Large intestine (tissue), 3 donors: ENCODE measurements around the gene SRGAP3. TPM values are rescaled to one million over a fixed set of nuclear protein-coding genes. Genes with fewer than 3 reads are reported as not detected.

Experiments
- DNase-seq, 2 donors: peaks; one replicate each; pipeline versions ENCODE4 v3.0.0 to v3.0.0-alpha.2; 2013
- H3K27ac ChIP-seq: one replicate; pipeline ENCODE4 v1.5.1; 2013; ENCODE audit warnings: low read length
- H3K27me3 ChIP-seq: 2 replicates; pipeline ENCODE4 v1.6.1; 2013; ENCODE audit warnings: low read length; ENCODE audit not compliant: control insufficient read depth, insufficient read depth
- H3K36me3 ChIP-seq: 2 replicates; pipeline ENCODE4 v1.6.1; 2013; ENCODE audit warnings: low read length; ENCODE audit not compliant: control insufficient read depth, insufficient read depth
- H3K4me1 ChIP-seq: one replicate; pipeline ENCODE4 v1.6.1; 2013; ENCODE audit warnings: low read length; ENCODE audit not compliant: control insufficient read depth, insufficient read depth
- H3K4me3 ChIP-seq: one replicate; pipeline ENCODE4 v1.5.1; 2013; ENCODE audit warnings: low read length
- H3K9me3 ChIP-seq: one replicate; pipeline ENCODE4 v1.6.1; 2013; ENCODE audit warnings: mild to moderate bottlenecking, low read depth, low read length, moderate library complexity; ENCODE audit not compliant: control insufficient read depth
- WGBS: methylation state at CpG from one replicate; pipeline ENCODE4 v1.1.5; 2013; ENCODE audit warnings: low lambda C conversion rate; ENCODE audit not compliant: insufficient coverage; 5-methylcytosine and 5-hydroxymethylcytosine counted together
- polyA plus RNA-seq: library from polyadenylated mRNA; unstranded; fragments of 120-200 nt; gene quantifications from one replicate; pipeline ENCODE4 v1.2.1, GENCODE V29; 2013

Gene SRGAP3
- polyA plus RNA-seq, 1 donor, result 6.5 TPM

- Histone ChIP-seq H3K4me1 (no peaks in the 10 kb centered on the region), H3K4me3 (no peak overlapping the region), H3K9me3 (no peaks in the 10 kb centered on the region), H3K36me3 (no peaks in the 10 kb centered on the region), H3K27me3 (no peaks in the 10 kb centered on the region), H3K27ac (no peak overlapping the region)
- DNase-seq, result no peak
- 82% methylated on average over 2 of the region's 4 CpGs for WGBS
These were observed 23.1 kb downstream of the SRGAP3 start for GRCh38 chr3:9226326-9226725.

GRCh38 chr3:9225268-9225667 is 24.2 kb downstream of the SRGAP3 start:
- no CpG with 5 or more reads among the region's 1 CpG for WGBS
- no peaks in the 10 kb centered on the region for H3K36me3 ChIP-seq
- no peak for DNase-seq
- H3K27ac ChIP-seq, result no peak overlapping the region
- no peak overlapping the region for H3K4me3 ChIP-seq
- H3K27me3 ChIP-seq, result no peaks in the 10 kb centered on the region
- H3K9me3 ChIP-seq, result no peaks in the 10 kb centered on the region
- no peaks in the 10 kb centered on the region for H3K4me1 ChIP-seq

GRCh38 chr3:9224490-9224889 is 25.0 kb downstream of the SRGAP3 start:
- H3K9me3 ChIP-seq, result no peaks in the 10 kb centered on the region
- H3K4me1 ChIP-seq, result no peaks in the 10 kb centered on the region
- H3K27me3 ChIP-seq, result no peaks in the 10 kb centered on the region
- H3K4me3 ChIP-seq, result no peak overlapping the region
- no peaks in the 10 kb centered on the region for H3K36me3 ChIP-seq
- H3K27ac ChIP-seq, result no peak overlapping the region
- 24% methylated on average over 2 of the region's 5 CpGs for WGBS
- no peak for DNase-seq

- 83% methylated on average over 1 of the region's 6 CpGs for WGBS
- no peak for DNase-seq
- Histone ChIP-seq H3K4me3 (no peak overlapping the region), H3K27ac (no peak overlapping the region), H3K9me3 (no peaks in the 10 kb centered on the region), H3K36me3 (no peaks in the 10 kb centered on the region), H3K4me1 (no peaks in the 10 kb centered on the region), H3K27me3 (no peaks in the 10 kb centered on the region)
These were observed 25.8 kb downstream of the SRGAP3 start for GRCh38 chr3:9223672-9224071.

GRCh38 chr3:9222956-9223639 is 26.3 kb downstream of the SRGAP3 start:
- WGBS, result no CpG with 5 or more reads among the region's 2 CpGs
- Histone ChIP-seq H3K4me1 (no peaks in the 10 kb centered on the region), H3K36me3 (no peaks in the 10 kb centered on the region), H3K27me3 (no peaks in the 10 kb centered on the region), H3K4me3 (no peak overlapping the region), H3K9me3 (no peaks in the 10 kb centered on the region), H3K27ac (no peak overlapping the region)
- DNase-seq, result no peak

GRCh38 chr3:9222049-9222448 is 27.4 kb downstream of the SRGAP3 start:
- Histone ChIP-seq H3K9me3 (no peaks in the 10 kb centered on the region), H3K4me3 (no peak overlapping the region), H3K4me1 (no peaks in the 10 kb centered on the region), H3K36me3 (no peaks in the 10 kb centered on the region), H3K27ac (no peak overlapping the region), H3K27me3 (no peaks in the 10 kb centered on the region)
- no peak for DNase-seq
- WGBS, result no CpG with 5 or more reads among the region's 2 CpGs

- H3K4me3 ChIP-seq, result no peak overlapping the region
- no peaks in the 10 kb centered on the region for H3K27me3 ChIP-seq
- H3K4me1 ChIP-seq, result no peaks in the 10 kb centered on the region
- WGBS, result 100% methylated on average over 1 of the region's 3 CpGs
- no peaks in the 10 kb centered on the region for H3K9me3 ChIP-seq
- H3K36me3 ChIP-seq, result no peaks in the 10 kb centered on the region
- no peak overlapping the region for H3K27ac ChIP-seq
- no peak for DNase-seq
These were observed 31.0 kb downstream of the SRGAP3 start for GRCh38 chr3:9218514-9218846.

- Histone ChIP-seq H3K4me3 (no peak overlapping the region), H3K4me1 (no peaks in the 10 kb centered on the region), H3K27ac (no peak overlapping the region), H3K9me3 (no peaks in the 10 kb centered on the region), H3K27me3 (no peaks in the 10 kb centered on the region), H3K36me3 (no peaks in the 10 kb centered on the region)
- 86% methylated on average over 1 of the region's 8 CpGs for WGBS
- no peak for DNase-seq
These were observed 31.5 kb downstream of the SRGAP3 start for GRCh38 chr3:9217784-9218513.

GRCh38 chr3:9216736-9217135 is 32.7 kb downstream of the SRGAP3 start:
- Histone ChIP-seq H3K27me3 (no peaks in the 10 kb centered on the region), H3K4me3 (no peak overlapping the region), H3K4me1 (no peaks in the 10 kb centered on the region), H3K36me3 (no peaks in the 10 kb centered on the region), H3K27ac (no peak overlapping the region), H3K9me3 (no peaks in the 10 kb centered on the region)
- no peak for DNase-seq
- 100% methylated on average over 5 of the region's 14 CpGs for WGBS

- H3K36me3 ChIP-seq, result no peaks in the 10 kb centered on the region
- no peak overlapping the region for H3K27ac ChIP-seq
- no peaks in the 10 kb centered on the region for H3K4me1 ChIP-seq
- WGBS, result 60% methylated on average over 1 of the region's 2 CpGs
- no peaks in the 10 kb centered on the region for H3K27me3 ChIP-seq
- no peak for DNase-seq
- H3K9me3 ChIP-seq, result no peaks in the 10 kb centered on the region
- H3K4me3 ChIP-seq, result no peak overlapping the region
These were observed 34.8 kb downstream of the SRGAP3 start for GRCh38 chr3:9214599-9214998.

- no CpG with 5 or more reads among the region's 3 CpGs for WGBS
- DNase-seq, result no peak
These were observed 35.3 kb downstream of the SRGAP3 start for GRCh38 chr3:9214185-9214584.

More at GRCh38 chr3:9214185-9214584, 35.3 kb downstream of the SRGAP3 start:
- Histone ChIP-seq H3K9me3 (no peaks in the 10 kb centered on the region), H3K27me3 (no peaks in the 10 kb centered on the region), H3K4me1 (no peaks in the 10 kb centered on the region), H3K36me3 (no peaks in the 10 kb centered on the region), H3K4me3 (no peak overlapping the region), H3K27ac (no peak overlapping the region)
